CD4-positive, CD25-positive, alpha-beta regulatory T cell (primary cell): Measurements from ENCODE around the gene YDJC. TPM values are rescaled to one million over a fixed set of nuclear protein-coding genes. Genes with fewer than 3 reads are reported as not detected.
"Not testable (repeated sequence)": the region's sequence is repeated elsewhere in the genome, so short reads cannot be mapped to it uniquely, and the experiment has no call there.

Experiments
- ATAC-seq, 2 donors: fragments of 150-1000 bp; cut with Tn5 transposase; one replicate each; pipeline ENCODE4 v1.10.0; 2021; ENCODE audit warnings: low read depth in 2 of 2, moderate number of reproducible peaks in 2 of 2, moderate library complexity in 1 of 2
- DNase-seq, 3 donors: peaks; one replicate each; pipeline versions ENCODE4 v3.0.0 to v3.0.0-alpha.2; 2012 to 2022; ENCODE audit warnings: mixed read lengths in 1 of 3
- H3K27ac ChIP-seq: one replicate; pipeline ENCODE4 v1.7.0; 2013; ENCODE audit warnings: mild to moderate bottlenecking, low read length; ENCODE audit not compliant: insufficient read depth, poor library complexity, severe bottlenecking
- H3K27me3 ChIP-seq: one replicate; pipeline ENCODE4 v1.7.0; 2013; ENCODE audit warnings: low read length; ENCODE audit not compliant: control insufficient read depth, insufficient read depth
- H3K36me3 ChIP-seq: one replicate; pipeline ENCODE4 v1.7.0; 2013; ENCODE audit warnings: mild to moderate bottlenecking, low read length, moderate library complexity; ENCODE audit not compliant: control insufficient read depth, insufficient read depth
- H3K4me1 ChIP-seq: 2 replicates; pipeline ENCODE4 v1.7.0; 2013; ENCODE audit warnings: mild to moderate bottlenecking, low read length; ENCODE audit not compliant: insufficient read depth, control insufficient read depth, poor library complexity, severe bottlenecking
- H3K4me3 ChIP-seq: one replicate; pipeline ENCODE4 v1.7.0; 2013; ENCODE audit warnings: low read depth, mild to moderate bottlenecking, low read length, moderate library complexity
- H3K9me3 ChIP-seq, 2 experiments: 1 replicate in 1 of 2; 2 replicates in 1 of 2; pipeline ENCODE4 v1.7.0; 2013; ENCODE audit warnings: low read length in 2 of 2, mild to moderate bottlenecking in 1 of 2, moderate library complexity in 1 of 2; ENCODE audit not compliant: control insufficient read depth in 2 of 2
- H3K27ac Mint-ChIP-seq, 3 donors: one replicate each; pipeline ENCODE4 v1.8.0; 2020 to 2022; ENCODE audit warnings: mild to moderate bottlenecking in 3 of 3, mixed read lengths in 3 of 3, moderate library complexity in 2 of 3
- H3K27me3 Mint-ChIP-seq: one replicate; pipeline ENCODE4 v1.8.0; 2022; ENCODE audit warnings: mild to moderate bottlenecking, mixed read lengths
- H3K36me3 Mint-ChIP-seq: one replicate; pipeline ENCODE4 v1.8.0; 2020; ENCODE audit warnings: mixed read lengths
- H3K4me1 Mint-ChIP-seq, 4 donors: one replicate each; pipeline ENCODE4 v1.8.0; 2020 to 2022; ENCODE audit warnings: mixed read lengths in 4 of 4, mild to moderate bottlenecking in 1 of 4
- H3K4me3 Mint-ChIP-seq, 4 donors: one replicate each; pipeline ENCODE4 v1.8.0; 2020 to 2022; ENCODE audit warnings: mild to moderate bottlenecking in 4 of 4, mixed read lengths in 4 of 4, moderate library complexity in 3 of 4
- H3K9me3 Mint-ChIP-seq, 7 donors: one replicate each; pipeline ENCODE4 v1.8.0; 2020 to 2022; ENCODE audit warnings: mixed read lengths in 7 of 7, mild to moderate bottlenecking in 3 of 7, moderate library complexity in 2 of 7
- polyA plus RNA-seq, 4 donors: library from polyadenylated mRNA; unstranded; fragments of 300-500 nt; fragmentation: Illumina TruSeq; gene quantifications; one replicate each; pipeline ENCODE4 v1.2.3, GENCODE V29; 2021
- total RNA-seq: library from RNA; stranded (reverse); gene quantifications from one replicate; pipeline ENCODE4 v1.2.3, GENCODE V29; 2022

YDJC gene
- total and polyA plus RNA-seq, 5 donors from 2014 or later: 34.4 to 70.0 (median 55.5) TPM

- no peak for DNase-seq
- Mint-ChIP-seq H3K9me3 (no peaks in the 10 kb centered on the region), H3K27me3 (no peaks in the 10 kb centered on the region), H3K36me3 (peaks cover 8% of the 10 kb centered on the region), H3K4me3 (no peak overlapping the region), H3K4me1 (peaks cover 9 to 47% (median 25%) of the 10 kb centered on the region in 4 donors), H3K27ac (peak overlapping the region in 2 of 3 donors; percentile 41 to 56)
- Histone ChIP-seq H3K4me1 (peaks cover 7% of the 10 kb centered on the region), H3K4me3 (no peak overlapping the region), H3K9me3 (no peaks in the 10 kb centered on the region), H3K36me3 (peaks cover 46% of the 10 kb centered on the region), H3K27me3 (no peaks in the 10 kb centered on the region), H3K27ac (no peak overlapping the region)
- ATAC-seq: no peak
Observed at GRCh38 chr22:21622011-21622918, 7.6 kb downstream of the YDJC start.

GRCh38 chr22:21621025-21621424, 8.8 kb downstream of the YDJC start:
- Mint-ChIP-seq H3K27ac (peak overlapping the region in 1 of 3 donors; percentile 20), H3K36me3 (peaks cover 2% of the 10 kb centered on the region), H3K4me3 (no peak overlapping the region), H3K4me1 (peaks cover 9 to 37% (median 19%) of the 10 kb centered on the region in 4 donors), H3K9me3 (no peaks in the 10 kb centered on the region), H3K27me3 (no peaks in the 10 kb centered on the region)
- Histone ChIP-seq H3K9me3 (no peaks in the 10 kb centered on the region), H3K4me1 (peaks cover 4% of the 10 kb centered on the region), H3K27me3 (no peaks in the 10 kb centered on the region), H3K4me3 (no peak overlapping the region), H3K36me3 (peaks cover 39% of the 10 kb centered on the region), H3K27ac (no peak overlapping the region)
- DNase-seq: no peak
- ATAC-seq: no peak

- H3K36me3 ChIP-seq: peaks cover 46% of the 10 kb centered on the region
- H3K4me3 Mint-ChIP-seq, H3K9me3 ChIP-seq, H3K4me3 ChIP-seq, H3K9me3 Mint-ChIP-seq, H3K27ac ChIP-seq, DNase-seq, H3K4me1 ChIP-seq, H3K27me3 ChIP-seq, ATAC-seq, H3K36me3 Mint-ChIP-seq, H3K27me3 Mint-ChIP-seq: not testable (repeated sequence)
- H3K27ac Mint-ChIP-seq: peak overlapping the region in 2 of 3 donors; percentile 36 to 47
- peaks cover 0 to 25% (median 17%) of the 10 kb centered on the region in 4 donors for H3K4me1 Mint-ChIP-seq
Observed at GRCh38 chr22:21617337-21617736, 12.5 kb downstream of the YDJC start.

GRCh38 chr22:21615731-21616130, 14.1 kb downstream of the YDJC start:
- Histone ChIP-seq H3K27me3 (no peaks in the 10 kb centered on the region), H3K9me3 (no peaks in the 10 kb centered on the region), H3K27ac (no peak overlapping the region), H3K4me1 (no peaks in the 10 kb centered on the region), H3K36me3 (peaks cover 51% of the 10 kb centered on the region), H3K4me3 (no peak overlapping the region)
- Mint-ChIP-seq H3K9me3 (no peaks in the 10 kb centered on the region), H3K27me3 (no peaks in the 10 kb centered on the region), H3K4me1 (peaks cover 0 to 24% (median 16%) of the 10 kb centered on the region in 4 donors), H3K4me3 (no peak overlapping the region), H3K27ac (peak overlapping the region in 2 of 3 donors; percentile 26 to 52), H3K36me3 (peaks cover 8% of the 10 kb centered on the region)
- no peak for ATAC-seq
- no peak for DNase-seq

GRCh38 chr22:21613553-21614233, 16.1 kb downstream of the YDJC start:
- H3K4me3 Mint-ChIP-seq: no peak overlapping the region
- H3K27me3 Mint-ChIP-seq: no peaks in the 10 kb centered on the region
- peak overlapping the region in 2 of 3 donors; percentile 27 to 67 for H3K27ac Mint-ChIP-seq
- H3K36me3 Mint-ChIP-seq: peaks cover 16% of the 10 kb centered on the region
- ATAC-seq: no peak
- DNase-seq: no peak
- peaks cover 51% of the 10 kb centered on the region for H3K36me3 ChIP-seq
- H3K27me3 ChIP-seq: no peaks in the 10 kb centered on the region
- no peaks in the 10 kb centered on the region for H3K9me3 Mint-ChIP-seq
- H3K4me3 ChIP-seq: no peak overlapping the region
- peaks cover 0 to 25% (median 21%) of the 10 kb centered on the region in 4 donors for H3K4me1 Mint-ChIP-seq
- H3K4me1 ChIP-seq: no peaks in the 10 kb centered on the region
- H3K9me3 ChIP-seq: no peaks in the 10 kb centered on the region
- no peak overlapping the region for H3K27ac ChIP-seq

- DNase-seq (no peak), ATAC-seq (no peak)
- Mint-ChIP-seq H3K27ac (no peak overlapping the region), H3K27me3 (no peaks in the 10 kb centered on the region), H3K36me3 (peaks cover 16% of the 10 kb centered on the region), H3K4me3 (no peak overlapping the region), H3K4me1 (peaks cover 0 to 26% (median 23%) of the 10 kb centered on the region in 4 donors), H3K9me3 (no peaks in the 10 kb centered on the region)
- Histone ChIP-seq H3K9me3 (no peaks in the 10 kb centered on the region), H3K27me3 (no peaks in the 10 kb centered on the region), H3K4me1 (no peaks in the 10 kb centered on the region), H3K4me3 (no peak overlapping the region), H3K36me3 (peaks cover 49% of the 10 kb centered on the region), H3K27ac (no peak overlapping the region)
Observed at GRCh38 chr22:21612858-21613257, 17.0 kb downstream of the YDJC start.

GRCh38 chr22:21611210-21611977, 18.4 kb downstream of the YDJC start:
- Mint-ChIP-seq H3K4me3 (no peak overlapping the region), H3K4me1 (peaks cover 0 to 31% (median 29%) of the 10 kb centered on the region in 4 donors), H3K27me3 (no peaks in the 10 kb centered on the region), H3K9me3 (no peaks in the 10 kb centered on the region), H3K36me3 (peaks cover 16% of the 10 kb centered on the region), H3K27ac (peak overlapping the region in 2 of 3 donors; percentile 82 to 87)
- Histone ChIP-seq H3K4me1 (no peaks in the 10 kb centered on the region), H3K9me3 (no peaks in the 10 kb centered on the region), H3K27ac (no peak overlapping the region), H3K27me3 (no peaks in the 10 kb centered on the region), H3K4me3 (no peak overlapping the region), H3K36me3 (peaks cover 49% of the 10 kb centered on the region)
- DNase-seq: no peak
- no peak for ATAC-seq
